A204.1 (cell line): ENCODE data around the gene LEFTY2.
"Not testable (repeated sequence)": the region's sequence is repeated elsewhere in the genome, so short reads cannot be mapped to it uniquely, and the experiment has no call there.

Experiments used
- FAIRE-seq: peaks from 2 replicates; lab custom pipeline; 2012; peaks lifted over from hg19 to GRCh38; lab: Jason Lieb, UNC

LEFTY2 gene

GRCh38 chr1:225953315-225953714 lies 12.3 kb upstream of the LEFTY2 start:
- FAIRE-seq, result no peak

DNA sequence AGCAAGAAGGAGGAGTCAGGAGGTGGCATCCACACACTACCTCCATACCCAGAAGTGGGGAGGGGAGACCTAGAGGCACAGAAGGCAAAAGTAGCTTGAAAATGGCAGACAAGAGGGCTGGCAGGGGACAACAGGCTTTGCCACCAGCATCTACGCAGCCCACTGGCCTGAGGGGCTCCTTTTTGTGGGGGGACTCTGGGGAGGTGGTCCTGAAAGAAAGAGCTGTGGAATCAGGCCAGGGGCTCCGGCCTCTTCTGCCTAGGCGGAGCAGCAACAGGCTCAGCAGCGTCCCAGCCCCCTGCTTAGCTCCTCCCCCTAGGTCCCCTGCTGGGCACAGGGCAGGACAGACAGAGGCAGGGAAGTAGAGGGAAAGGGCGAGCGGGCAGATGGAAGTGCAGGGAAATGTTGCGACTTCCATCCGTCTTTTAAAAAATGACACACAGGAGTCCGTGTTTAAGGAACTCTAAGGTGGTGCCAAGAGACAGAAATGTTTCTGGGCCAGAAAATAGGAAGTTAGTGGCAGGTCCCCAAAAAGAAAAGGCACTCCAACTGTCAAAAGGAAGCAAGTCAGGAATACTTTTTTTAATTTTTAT lies 10.0 kb upstream of the LEFTY2 start:
- no peak for FAIRE-seq

GRCh38 chr1:225949041-225949440 lies 8.0 kb upstream of the LEFTY2 start:
- FAIRE-seq, result no peak

- no peak for FAIRE-seq
Measured at GRCh38 chr1:225946803-225947202, 5.8 kb upstream of the LEFTY2 start.

DNA sequence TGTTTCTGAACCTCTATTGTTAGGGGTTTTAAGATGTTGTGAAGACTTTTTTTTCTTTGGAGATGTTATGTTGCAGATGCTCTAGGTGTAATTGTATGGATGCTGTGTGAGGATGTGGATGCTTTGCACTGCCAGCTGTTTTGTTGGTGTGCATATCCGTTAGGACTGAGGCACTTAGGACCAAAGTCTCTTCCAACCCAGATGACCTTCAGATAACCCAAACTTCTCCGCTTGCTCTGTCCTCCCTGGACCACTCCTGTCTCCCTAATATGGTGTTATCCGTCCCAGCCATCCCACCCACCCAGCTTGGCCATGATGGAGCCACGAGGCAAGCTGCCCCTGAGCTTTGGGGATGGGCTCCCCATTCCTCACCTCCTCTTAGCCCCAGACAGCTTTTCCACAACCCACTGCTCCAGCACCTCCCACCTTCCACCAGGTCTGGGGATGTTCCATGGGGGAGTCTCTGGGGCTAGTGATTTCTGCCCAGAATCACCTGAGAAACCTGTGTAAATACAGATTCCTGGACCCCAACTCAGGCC lies 5.1 kb upstream of the LEFTY2 start:
- no peak for FAIRE-seq

DNA sequence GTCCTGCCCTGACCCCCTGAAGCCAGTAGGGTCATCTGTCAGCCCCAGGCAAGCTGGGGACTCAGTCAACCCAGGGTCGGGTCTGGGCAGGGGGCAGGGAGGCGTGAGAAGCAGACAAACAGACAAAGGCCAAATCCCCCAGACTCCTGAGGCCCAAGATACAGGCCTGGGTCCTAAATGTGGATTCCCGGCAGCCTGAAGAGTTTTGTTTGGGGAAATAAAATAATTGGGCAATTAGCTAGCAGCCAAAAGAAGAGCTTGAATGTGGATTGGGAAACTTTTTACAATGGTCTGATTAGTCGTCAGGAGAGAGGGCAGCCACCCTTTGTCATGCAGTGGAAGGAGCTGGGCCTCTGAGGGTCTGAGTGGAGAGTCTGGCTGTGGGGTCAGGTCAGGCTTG lies 4.5 kb upstream of the LEFTY2 start:
- FAIRE-seq, result no peak

GRCh38 chr1:225944951-225945350 lies 3.9 kb upstream of the LEFTY2 start:
- FAIRE-seq, result no peak

- FAIRE-seq, result no peak
Measured at GRCh38 chr1:225944387-225944786, 3.4 kb upstream of the LEFTY2 start.

GRCh38 chr1:225943582-225943981 lies 2.6 kb upstream of the LEFTY2 start:
- FAIRE-seq, result no peak

DNA sequence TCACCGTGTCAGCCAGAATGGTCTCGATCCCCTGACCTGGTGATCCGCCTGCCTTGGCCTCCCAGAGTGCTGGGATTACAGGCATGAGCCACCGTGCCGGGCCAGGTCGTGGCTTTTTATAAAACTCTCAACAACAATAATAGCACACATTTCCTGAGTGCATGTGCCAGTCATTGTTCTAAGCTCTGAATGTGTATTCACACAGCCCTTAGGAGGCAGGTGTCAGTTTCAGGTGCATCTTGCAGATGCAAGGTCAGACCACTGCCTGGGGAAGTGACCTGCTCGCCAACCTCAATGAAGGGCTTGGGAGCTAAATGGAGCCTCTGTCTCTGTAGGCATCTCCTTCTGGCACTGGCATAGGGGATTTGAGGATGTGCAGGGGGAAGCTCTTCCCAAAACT lies 1.6 kb upstream of the LEFTY2 start:
- no peak for FAIRE-seq

GRCh38 chr1:225941942-225942222 lies 862 bp upstream of the LEFTY2 start:
- no peak for FAIRE-seq

DNA sequence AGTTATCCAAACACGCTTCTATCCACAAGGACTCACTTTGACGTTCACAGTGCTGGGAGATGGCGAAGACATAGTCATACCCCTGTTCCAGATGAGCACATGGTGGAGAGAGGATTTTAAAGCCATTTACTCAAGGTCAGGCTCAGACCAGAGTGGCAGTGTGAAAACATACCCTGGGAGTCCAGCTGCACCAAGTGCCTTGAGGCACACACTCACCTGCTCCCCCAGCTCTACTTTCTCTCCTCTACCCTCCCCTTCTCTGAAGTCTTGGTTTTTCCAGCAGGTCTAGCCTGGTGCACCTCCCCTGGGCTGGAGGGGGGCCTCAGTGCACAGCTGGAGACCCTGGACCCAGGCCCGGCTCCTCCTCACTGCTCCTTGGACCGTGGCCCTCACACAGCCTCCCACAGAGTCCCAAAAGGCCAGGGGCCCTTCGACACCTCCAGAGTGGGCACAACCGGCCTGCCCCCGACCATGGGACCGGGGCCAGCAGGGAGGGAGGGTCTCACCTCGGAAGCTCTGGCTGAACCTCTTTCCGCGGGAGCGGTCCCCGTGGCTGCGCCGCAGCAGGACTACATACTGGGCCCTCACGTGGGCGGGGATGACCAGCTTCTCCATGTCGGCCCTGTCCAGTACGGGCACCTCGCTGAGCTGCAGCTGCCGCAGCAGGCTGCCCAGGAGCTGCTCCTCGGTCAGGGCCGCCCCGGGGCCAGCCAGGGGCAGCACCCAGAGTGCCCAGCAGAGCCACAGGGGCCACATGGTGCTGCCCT lies 452 bp downstream of the LEFTY2 start:
- no peak for FAIRE-seq

GRCh38 chr1:225939939-225940310 lies 1.1 kb downstream of the LEFTY2 start:
- FAIRE-seq, result not testable (repeated sequence)

DNA sequence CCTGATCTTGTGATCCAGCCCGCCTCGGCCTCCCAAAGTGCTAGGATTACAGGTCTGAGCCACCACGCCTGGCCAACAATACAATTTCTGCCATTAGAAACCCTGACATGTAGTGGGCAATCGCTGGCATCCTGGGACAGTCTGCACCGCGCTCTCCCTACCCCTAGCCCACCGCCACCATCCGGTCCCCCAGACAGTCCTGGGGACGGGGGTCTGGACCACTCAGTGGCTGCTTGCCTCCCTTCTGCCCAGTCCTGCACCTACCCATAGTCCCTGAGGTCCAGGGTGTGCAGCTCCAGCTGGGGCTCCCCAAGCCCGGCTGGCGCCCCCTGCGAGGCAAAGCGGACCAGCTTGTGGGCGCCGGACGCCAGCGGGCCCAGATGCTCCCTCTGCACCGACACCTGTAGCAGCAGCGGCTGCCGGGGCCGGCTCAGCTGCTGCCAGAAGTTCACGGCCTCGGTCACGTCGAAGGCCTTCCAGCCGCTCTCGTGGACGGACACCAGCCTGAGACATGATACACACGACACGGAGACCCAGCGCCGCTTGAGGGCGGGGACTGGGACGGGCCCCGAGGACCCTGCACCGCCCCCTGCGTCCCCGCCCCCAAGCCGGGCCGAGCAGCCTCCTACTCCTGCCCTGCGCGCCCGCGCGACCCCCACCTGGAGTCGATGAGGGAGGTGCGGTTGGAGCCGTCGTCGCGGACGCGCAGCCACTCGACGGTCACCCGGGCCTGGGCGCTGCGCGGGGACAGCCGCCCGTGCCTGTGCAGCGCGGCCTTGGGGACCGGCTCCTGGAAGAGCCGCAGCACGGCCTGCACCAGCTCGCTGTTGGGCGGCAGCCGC lies 1.7 kb downstream of the LEFTY2 start:
- FAIRE-seq, result not testable (repeated sequence)

GRCh38 chr1:225937048-225937968 lies 3.7 kb downstream of the LEFTY2 start:
- no peak for FAIRE-seq

DNA sequence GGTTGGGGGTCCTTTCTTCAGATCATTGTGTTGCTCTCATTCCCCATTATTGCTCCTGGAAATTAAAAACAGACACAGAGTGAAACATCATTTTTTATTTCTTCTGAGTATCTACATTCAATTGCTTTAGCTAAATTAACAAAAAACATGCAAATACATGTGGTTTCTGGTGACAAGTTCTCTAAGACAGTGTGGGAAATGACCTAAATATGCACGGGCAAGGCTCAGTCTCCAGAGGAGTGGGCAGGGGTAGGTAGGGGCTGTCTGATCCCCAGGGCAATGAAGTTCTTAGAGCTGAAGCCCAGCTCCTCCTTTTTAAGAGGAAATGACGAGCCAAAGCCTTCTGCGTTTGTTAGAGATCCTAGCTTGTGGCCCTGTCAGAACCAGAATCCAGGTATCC lies 4.5 kb downstream of the LEFTY2 start:
- no peak for FAIRE-seq

GRCh38 chr1:225936086-225936485 lies 4.9 kb downstream of the LEFTY2 start:
- not testable (repeated sequence) for FAIRE-seq

GRCh38 chr1:225934711-225935110 lies 6.3 kb downstream of the LEFTY2 start:
- FAIRE-seq, result no peak

GRCh38 chr1:225933072-225933471 lies 7.9 kb downstream of the LEFTY2 start:
- FAIRE-seq, result no peak

DNA sequence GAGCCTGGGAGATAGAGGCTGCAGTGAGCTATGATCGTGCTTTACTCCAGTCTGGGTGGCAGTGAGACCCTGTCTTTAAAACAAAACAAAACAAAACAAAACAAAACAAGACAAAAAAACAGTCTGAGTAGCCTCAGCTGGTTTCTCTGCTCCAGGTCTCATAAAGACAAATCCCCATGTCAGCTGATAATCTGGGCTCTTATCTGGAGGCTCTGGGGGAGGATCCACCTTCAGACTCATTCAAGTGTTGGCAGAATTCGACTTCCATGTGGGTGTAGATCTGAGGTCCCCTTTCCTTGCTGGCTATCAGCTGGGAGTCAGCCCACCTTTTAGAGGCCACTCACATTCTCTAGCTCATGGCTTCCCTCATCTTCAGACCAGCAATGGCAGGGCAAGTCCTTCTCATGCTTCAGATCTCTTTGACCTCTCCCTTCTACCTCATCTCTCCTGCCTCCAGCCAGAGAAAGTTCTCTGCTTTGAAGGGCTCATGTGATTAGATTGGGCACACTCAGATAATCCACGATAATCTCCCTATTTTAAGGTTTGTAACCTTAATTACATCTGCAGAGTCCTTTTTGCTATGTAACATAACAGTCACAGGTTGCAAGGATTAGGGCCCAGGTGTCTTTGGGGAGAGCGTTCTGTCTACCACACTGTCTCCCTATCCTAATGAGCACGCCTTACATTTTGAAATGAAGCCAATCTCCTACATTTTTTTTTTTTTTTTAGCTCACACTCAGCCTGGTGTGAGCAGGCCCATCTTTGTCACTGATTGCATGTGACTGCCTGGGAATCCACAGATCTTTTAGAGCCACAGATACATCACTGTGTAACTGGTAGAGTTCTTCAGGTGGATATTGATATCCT lies 9.5 kb downstream of the LEFTY2 start:
- FAIRE-seq, result no peak

DNA sequence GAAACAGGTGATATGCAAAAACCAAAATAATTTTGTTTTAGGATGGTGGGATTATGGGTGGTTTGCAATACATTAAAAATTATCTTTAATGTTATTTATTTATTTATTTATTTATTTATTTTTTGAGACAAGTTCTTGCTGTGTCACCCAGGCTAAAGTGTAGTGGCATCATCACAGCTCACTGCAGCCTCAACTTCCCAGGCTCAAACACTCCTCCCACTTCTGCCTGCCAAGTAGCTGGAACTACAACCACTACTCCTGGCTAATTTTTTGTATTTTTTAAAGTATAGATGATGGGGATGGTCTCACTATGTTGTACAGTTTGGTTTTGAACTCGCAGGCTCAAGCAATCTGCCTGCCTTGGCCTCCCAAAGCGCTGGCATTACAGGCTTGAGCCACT lies 10.5 kb downstream of the LEFTY2 start:
- FAIRE-seq, result no peak
